B cell (primary cell): ENCODE data around the gene BAK1.

ENCODE experiments used
- EZH2 ChIP-seq: IDR thresholded peaks from 2 replicates; pipeline ENCODE4 v1.6.1; 2012; ENCODE audit warnings: borderline replicate concordance, low read depth, mild to moderate bottlenecking, moderate library complexity, low read length; ENCODE audit not compliant: insufficient read depth, poor library complexity, severe bottlenecking
- TF ChIP-seq, protein P1 (sequence below): fragments of 200-600 bp; IDR thresholded peaks from one replicate; pipeline ENCODE4 v1.8.0; 2022; ENCODE audit warnings: antibody characterized with exemption, mild to moderate bottlenecking

DNA sequence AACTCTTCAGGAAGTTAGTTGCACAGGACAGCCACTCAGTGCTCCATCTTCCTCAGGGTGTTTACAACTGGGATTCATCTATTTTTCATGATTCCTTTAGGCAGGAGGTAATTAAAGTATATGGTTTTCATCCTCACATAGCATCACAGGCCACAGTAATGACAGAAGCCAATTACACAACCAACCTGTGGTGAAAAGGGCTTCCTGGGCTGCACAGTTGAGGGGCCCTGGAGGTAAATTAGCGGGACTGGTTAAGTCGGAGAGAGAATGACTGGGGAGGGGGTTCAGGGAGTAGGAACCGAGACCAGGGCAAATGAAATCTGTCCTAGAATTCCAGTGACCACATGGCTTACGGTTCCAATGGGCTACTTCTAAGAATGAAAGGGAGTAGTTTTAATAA, 37.0 kb downstream of the BAK1 start:
- no peak for TF ChIP-seq EZH2
- TF ChIP-seq, protein P1, sequence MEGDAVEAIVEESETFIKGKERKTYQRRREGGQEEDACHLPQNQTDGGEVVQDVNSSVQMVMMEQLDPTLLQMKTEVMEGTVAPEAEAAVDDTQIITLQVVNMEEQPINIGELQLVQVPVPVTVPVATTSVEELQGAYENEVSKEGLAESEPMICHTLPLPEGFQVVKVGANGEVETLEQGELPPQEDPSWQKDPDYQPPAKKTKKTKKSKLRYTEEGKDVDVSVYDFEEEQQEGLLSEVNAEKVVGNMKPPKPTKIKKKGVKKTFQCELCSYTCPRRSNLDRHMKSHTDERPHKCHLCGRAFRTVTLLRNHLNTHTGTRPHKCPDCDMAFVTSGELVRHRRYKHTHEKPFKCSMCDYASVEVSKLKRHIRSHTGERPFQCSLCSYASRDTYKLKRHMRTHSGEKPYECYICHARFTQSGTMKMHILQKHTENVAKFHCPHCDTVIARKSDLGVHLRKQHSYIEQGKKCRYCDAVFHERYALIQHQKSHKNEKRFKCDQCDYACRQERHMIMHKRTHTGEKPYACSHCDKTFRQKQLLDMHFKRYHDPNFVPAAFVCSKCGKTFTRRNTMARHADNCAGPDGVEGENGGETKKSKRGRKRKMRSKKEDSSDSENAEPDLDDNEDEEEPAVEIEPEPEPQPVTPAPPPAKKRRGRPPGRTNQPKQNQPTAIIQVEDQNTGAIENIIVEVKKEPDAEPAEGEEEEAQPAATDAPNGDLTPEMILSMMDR, result no peak
